ENCODE data around the gene DCTN2. TPM values are rescaled to one million over a fixed set of nuclear protein-coding genes. Genes with fewer than 3 reads are reported as not detected.

DCTN2 gene
- polyA plus RNA-seq, 1 of the 3 experiments (the other 2 are of a cell fraction) = 122 TPM

- H3K27me3 ChIP-seq (ENCODE audit: insufficient read depth) = no peaks in the 10 kb centered on the region
Observed at GRCh38 chr12:57564178-57564740, 17.3 kb upstream of the DCTN2 start.

More at GRCh38 chr12:57564178-57564740, 17.3 kb upstream of the DCTN2 start:
- TF ChIP-seq FOXM1 (IDR thresholded peaks at IDR 0.05; ENCODE audit: low read depth) = no peak
- TF ChIP-seq SIN3A (IDR thresholded peaks at IDR 0.05; ENCODE audit: borderline replicate concordance, low read depth, low read length) = no peak
- TF ChIP-seq CTCF (IDR thresholded peaks at IDR 0.05) = no peak
- TF ChIP-seq USF1 (IDR thresholded peaks at IDR 0.05; ENCODE audit: borderline replicate concordance, low read depth) = no peak
- TF ChIP-seq MXI1 (IDR thresholded peaks at IDR 0.05; ENCODE audit: low read depth, low read length) = no peak
- no peak for TF ChIP-seq RXRA (IDR thresholded peaks at IDR 0.05; ENCODE audit: borderline replicate concordance, low read depth)
- TF ChIP-seq NRF1 (IDR thresholded peaks at IDR 0.05; ENCODE audit: low read depth, low read length) = no peak
- no peak for TF ChIP-seq TEAD4 (IDR thresholded peaks at IDR 0.05; ENCODE audit: borderline replicate concordance, insufficient read depth)
- TF ChIP-seq MEF2A (IDR thresholded peaks at IDR 0.05; ENCODE audit: borderline replicate concordance, low read depth) = no peak
- TF ChIP-seq IRF3 (IDR thresholded peaks at IDR 0.05; ENCODE audit: low read depth, low read length) = no peak
- no peak for TF ChIP-seq ZBTB33 (IDR thresholded peaks at IDR 0.05; ENCODE audit: borderline replicate concordance, low read depth)
- Histone ChIP-seq H2AFZ (ENCODE audit: low read depth) (no peak overlapping the region), H3K27ac (ENCODE audit: low read depth in 2 of 2, low read length in 1 of 2) (no peak overlapping the region), H3K9me2 (no peaks in the 10 kb centered on the region), H3K9me3 (no peaks in the 10 kb centered on the region), H3K4me2 (no peak overlapping the region), H3K4me3 (ENCODE audit: low read depth in 2 of 2, low read length in 1 of 2) (no peak overlapping the region), H3K36me3 (replicated peaks in 1 of 2; ENCODE audit: control insufficient read depth in 1 of 2, insufficient read depth in 2 of 2, low read length in 1 of 2) (peaks cover 9 to 21% of the 10 kb centered on the region in 2 experiments), H3K79me2 (ENCODE audit: insufficient read depth) (no peaks in the 10 kb centered on the region), H3K4me1 (ENCODE audit: control insufficient read depth in 1 of 2, insufficient read depth in 2 of 2, low read depth in 1 of 2, low read length in 1 of 2) (0 out of 4 replicates have a peak, but pooled peaks cover 0 to 4% of the 10 kb centered on the region in 2 experiments), H4K20me1 (ENCODE audit: insufficient read depth) (no peaks in the 10 kb centered on the region), H3K9ac (no peak overlapping the region), H3F3A (replicated peaks; ENCODE audit: insufficient read depth) (no peaks in the 10 kb centered on the region)
- WGBS (ENCODE audit: low lambda C conversion rate) = 73% methylated on average over 7 of the region's 7 CpGs
- ChIA-PET CTCF (interaction anchor here (1.0 to 7.3 kb wide), 3 partner anchors 11 to 68 kb away, joined by 4 to 46 read pairs (median 14); partner anchors contain the start of gene B4GALNT1), POLR2A (no interaction called here)
- no peak for DNase-seq
